ENCODE measurements around the gene SRGAP3.

Gene SRGAP3

GRCh38 chr3:9207116-9207763, 42.2 kb downstream of the SRGAP3 start:
- no peak for DNase-seq (ENCODE audit: low spot score)
- in situ Hi-C loops (cut with MboI; ENCODE audit: low sequenced_read_pairs, unreplicated experiment), result no loop called here
- TF ChIP-seq CTCF (IDR thresholded peaks at IDR 0.05; ENCODE audit: borderline replicate concordance, control extremely low read depth, extremely low read depth, insufficient read depth, missing control alignments), result no peak

- no peak for DNase-seq (ENCODE audit: low spot score)
- in situ Hi-C loops (cut with MboI; ENCODE audit: low sequenced_read_pairs, unreplicated experiment), result no loop called here
- no peak for TF ChIP-seq CTCF (IDR thresholded peaks at IDR 0.05; ENCODE audit: borderline replicate concordance, control extremely low read depth, extremely low read depth, insufficient read depth, missing control alignments)
Observed at GRCh38 chr3:9206287-9206686, 43.2 kb downstream of the SRGAP3 start.

GRCh38 chr3:9205345-9206143, 43.9 kb downstream of the SRGAP3 start:
- TF ChIP-seq CTCF (IDR thresholded peaks at IDR 0.05; ENCODE audit: borderline replicate concordance, control extremely low read depth, extremely low read depth, insufficient read depth, missing control alignments), result no peak
- in situ Hi-C loops (cut with MboI; ENCODE audit: low sequenced_read_pairs, unreplicated experiment), result no loop called here
- DNase-seq (ENCODE audit: low spot score), result peak; percentile 38

GRCh38 chr3:9204253-9204992, 45.0 kb downstream of the SRGAP3 start:
- no peak for TF ChIP-seq CTCF (IDR thresholded peaks at IDR 0.05; ENCODE audit: borderline replicate concordance, control extremely low read depth, extremely low read depth, insufficient read depth, missing control alignments)
- DNase-seq (ENCODE audit: low spot score), result no peak
- in situ Hi-C loops (cut with MboI; ENCODE audit: low sequenced_read_pairs, unreplicated experiment), result no loop called here

- TF ChIP-seq CTCF (IDR thresholded peaks at IDR 0.05; ENCODE audit: borderline replicate concordance, control extremely low read depth, extremely low read depth, insufficient read depth, missing control alignments), result no peak
- DNase-seq (ENCODE audit: low spot score), result no peak
- in situ Hi-C loops (cut with MboI; ENCODE audit: low sequenced_read_pairs, unreplicated experiment), result no loop called here
Observed at GRCh38 chr3:9203317-9203716, 46.1 kb downstream of the SRGAP3 start.

- DNase-seq (ENCODE audit: low spot score), result no peak
- no peak for TF ChIP-seq CTCF (IDR thresholded peaks at IDR 0.05; ENCODE audit: borderline replicate concordance, control extremely low read depth, extremely low read depth, insufficient read depth, missing control alignments)
- in situ Hi-C loops (cut with MboI; ENCODE audit: low sequenced_read_pairs, unreplicated experiment), result no loop called here
Observed at GRCh38 chr3:9202546-9202945, 46.9 kb downstream of the SRGAP3 start.

Measured in GM13976 (cell line).